ENCODE measurements around the gene SFT2D3. TPM values are rescaled to one million over a fixed set of nuclear protein-coding genes. Genes with fewer than 3 reads are reported as not detected.

Gene SFT2D3
- total RNA-seq, 1 donor from 2014 or later: 4.9 TPM

- no peak for TF ChIP-seq CTCF (IDR thresholded peaks at IDR 0.05; ENCODE audit: unreplicated experiment)
- peaks cover 2% of the 10 kb centered on the region for H3K27me3 Mint-ChIP-seq (ENCODE audit: unreplicated experiment)
- no peak overlapping the region for H3K4me3 Mint-ChIP-seq (ENCODE audit: unreplicated experiment)
- no peaks in the 10 kb centered on the region for H3K36me3 Mint-ChIP-seq (ENCODE audit: low read depth, unreplicated experiment)
- no peak for DNase-seq (ENCODE audit: low spot score)
- H3K4me1 Mint-ChIP-seq (ENCODE audit: unreplicated experiment): peaks cover 4% of the 10 kb centered on the region
- H3K9me3 Mint-ChIP-seq (ENCODE audit: unreplicated experiment): no peaks in the 10 kb centered on the region
- no peak overlapping the region for H3K27ac Mint-ChIP-seq (ENCODE audit: unreplicated experiment)
Observed at GRCh38 chr2:127661072-127661649, 40.1 kb upstream of the SFT2D3 start.

- Mint-ChIP-seq H3K4me1 (ENCODE audit: unreplicated experiment) (peaks cover 4% of the 10 kb centered on the region), H3K9me3 (ENCODE audit: unreplicated experiment) (no peaks in the 10 kb centered on the region), H3K27ac (ENCODE audit: unreplicated experiment) (no peak overlapping the region), H3K4me3 (ENCODE audit: unreplicated experiment) (no peak overlapping the region), H3K36me3 (ENCODE audit: low read depth, unreplicated experiment) (no peaks in the 10 kb centered on the region), H3K27me3 (ENCODE audit: unreplicated experiment) (peaks cover 2% of the 10 kb centered on the region)
- no peak for TF ChIP-seq CTCF (IDR thresholded peaks at IDR 0.05; ENCODE audit: unreplicated experiment)
- no peak for DNase-seq (ENCODE audit: low spot score)
Observed at GRCh38 chr2:127661949-127662510, 39.3 kb upstream of the SFT2D3 start.

DNA sequence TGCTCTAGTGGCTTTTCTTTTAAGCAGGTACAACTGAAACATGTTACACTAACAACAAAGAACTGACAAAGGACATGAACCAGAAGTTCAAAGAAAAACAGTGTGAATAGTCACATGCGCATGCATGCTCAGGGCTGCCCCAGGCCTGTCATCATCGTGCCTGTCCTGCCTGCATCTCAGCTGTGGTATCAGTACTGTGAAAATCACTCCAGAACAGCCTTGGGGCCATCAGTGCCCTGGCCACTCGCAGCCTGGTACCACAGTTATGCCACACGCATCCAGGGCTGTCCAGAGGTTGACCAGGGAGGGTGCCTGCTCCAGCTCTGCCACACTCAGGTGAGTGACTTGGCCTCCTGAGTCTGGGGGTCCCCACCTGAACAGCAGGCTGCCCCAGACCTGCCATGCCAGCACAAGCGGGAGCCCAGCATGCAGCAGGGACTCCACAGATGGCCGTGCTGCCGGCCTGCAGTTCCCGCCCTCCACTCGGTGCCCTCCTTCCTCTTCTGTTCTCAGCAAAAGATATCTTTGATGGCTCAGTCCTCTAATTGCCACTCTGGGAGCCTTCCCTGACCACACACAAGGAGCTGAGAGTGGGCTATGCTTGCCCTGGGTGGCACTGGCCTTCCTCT is 38.2 kb upstream of the SFT2D3 start:
- H3K27ac Mint-ChIP-seq (ENCODE audit: unreplicated experiment): no peak overlapping the region
- no peak for TF ChIP-seq CTCF (IDR thresholded peaks at IDR 0.05; ENCODE audit: unreplicated experiment)
- peaks cover 4% of the 10 kb centered on the region for H3K4me1 Mint-ChIP-seq (ENCODE audit: unreplicated experiment)
- H3K4me3 Mint-ChIP-seq (ENCODE audit: unreplicated experiment): no peak overlapping the region
- no peaks in the 10 kb centered on the region for H3K36me3 Mint-ChIP-seq (ENCODE audit: low read depth, unreplicated experiment)
- no peak for DNase-seq (ENCODE audit: low spot score)
- no peaks in the 10 kb centered on the region for H3K27me3 Mint-ChIP-seq (ENCODE audit: unreplicated experiment)
- no peaks in the 10 kb centered on the region for H3K9me3 Mint-ChIP-seq (ENCODE audit: unreplicated experiment)

DNA sequence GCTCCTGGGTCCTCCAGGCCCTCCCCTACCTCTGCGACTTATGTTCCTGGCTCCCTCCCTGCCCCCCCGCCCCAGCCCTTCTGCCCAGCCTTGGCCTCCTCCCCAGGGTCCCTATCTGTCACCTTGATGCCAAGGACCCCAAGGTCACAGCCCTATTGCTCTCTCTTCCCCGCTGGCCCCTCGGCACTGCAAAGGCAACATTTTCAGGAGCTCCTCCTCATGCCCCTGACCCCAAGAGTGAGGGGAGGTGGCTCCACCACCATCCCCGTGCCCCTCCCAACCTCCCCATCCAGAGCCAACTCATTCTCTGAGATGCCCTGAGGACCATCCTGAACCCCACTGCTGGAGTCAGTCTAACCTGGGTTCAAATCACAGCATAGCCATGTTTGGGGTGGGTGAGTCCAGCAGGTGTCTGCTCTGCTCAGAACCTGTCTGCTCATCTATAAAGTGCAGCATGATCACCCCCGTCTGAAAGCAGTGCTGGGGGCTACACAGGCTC is 37.7 kb upstream of the SFT2D3 start:
- no peak for DNase-seq (ENCODE audit: low spot score)
- peaks cover 4% of the 10 kb centered on the region for H3K4me1 Mint-ChIP-seq (ENCODE audit: unreplicated experiment)
- no peaks in the 10 kb centered on the region for H3K27me3 Mint-ChIP-seq (ENCODE audit: unreplicated experiment)
- no peaks in the 10 kb centered on the region for H3K36me3 Mint-ChIP-seq (ENCODE audit: low read depth, unreplicated experiment)
- H3K9me3 Mint-ChIP-seq (ENCODE audit: unreplicated experiment): no peaks in the 10 kb centered on the region
- TF ChIP-seq CTCF (IDR thresholded peaks at IDR 0.05; ENCODE audit: unreplicated experiment): no peak
- H3K27ac Mint-ChIP-seq (ENCODE audit: unreplicated experiment): no peak overlapping the region
- no peak overlapping the region for H3K4me3 Mint-ChIP-seq (ENCODE audit: unreplicated experiment)

Measured in endothelial cell (in vitro differentiated cells).